ENCODE results near the gene SLC25A23.
"Not testable (repeated sequence)": the region's sequence is repeated elsewhere in the genome, so short reads cannot be mapped to it uniquely, and the experiment has no call there.

SLC25A23 gene

GRCh38 chr19:6402058-6402457 is 57.5 kb downstream of the SLC25A23 start:
- FAIRE-seq = no peak
- no peak for DNase-seq (ENCODE audit: low spot score)

DNA sequence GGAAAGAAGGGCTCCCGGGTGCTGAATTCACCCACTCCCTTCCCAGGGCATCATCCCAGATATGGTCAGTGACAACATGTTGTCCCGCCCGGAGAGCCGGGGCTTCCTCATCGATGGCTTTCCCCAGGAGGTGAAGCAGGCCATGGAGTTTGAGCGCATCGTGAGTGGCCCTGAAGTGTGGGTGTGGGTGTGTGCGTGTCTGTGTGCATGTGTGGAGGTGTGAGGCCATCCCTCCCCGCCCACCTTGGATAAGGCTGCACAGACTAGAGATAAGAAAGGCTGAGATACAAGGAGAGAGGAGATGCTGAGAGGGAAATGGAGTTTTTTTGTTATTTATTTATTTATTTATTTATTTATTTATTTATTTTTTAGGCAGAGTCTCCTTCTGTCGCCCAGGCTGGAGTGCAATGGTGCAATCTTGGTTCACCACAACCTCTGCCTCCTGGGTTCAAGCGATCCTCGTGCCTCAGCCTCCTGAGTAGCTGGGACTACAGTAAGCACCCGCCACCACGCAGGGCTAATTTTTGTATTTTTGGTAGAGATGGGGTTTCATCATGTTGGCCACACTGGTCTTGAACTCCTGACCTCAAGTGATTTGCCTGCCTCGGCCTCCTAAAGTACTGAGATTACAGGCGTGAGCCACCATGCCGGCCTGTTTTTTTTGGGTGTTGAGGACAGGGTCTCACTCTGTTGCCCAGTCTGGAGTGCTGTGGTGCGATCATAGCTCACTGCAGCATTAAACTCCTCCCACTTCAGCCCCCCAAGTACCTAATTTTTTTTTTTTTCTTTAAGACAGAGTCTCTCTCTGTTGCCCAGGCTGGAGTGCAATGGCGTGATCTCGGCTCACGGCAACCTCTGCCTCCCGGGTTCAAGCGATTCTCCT is 59.3 kb downstream of the SLC25A23 start:
- FAIRE-seq = not testable (repeated sequence)

DNA sequence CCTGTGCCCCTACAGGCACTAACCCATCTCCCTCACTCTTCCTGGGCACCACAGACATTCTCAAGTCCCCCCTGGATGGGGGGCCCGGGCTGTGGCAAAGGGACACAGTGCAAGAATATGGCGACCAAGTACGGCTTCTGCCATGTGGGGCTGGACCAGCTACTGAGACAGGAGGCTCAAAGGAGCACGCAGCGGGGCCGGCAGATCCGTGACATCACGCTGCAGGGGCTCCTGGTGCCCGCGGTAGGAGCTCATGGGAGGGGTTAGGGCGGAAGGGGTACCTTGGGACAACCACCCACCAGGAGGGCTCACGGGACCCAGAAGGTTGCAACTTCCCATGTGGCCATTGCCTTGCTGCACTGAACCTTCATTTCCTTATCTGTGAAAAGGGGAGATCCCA is 63.3 kb downstream of the SLC25A23 start:
- FAIRE-seq (no peak), DNase-seq (ENCODE audit: low spot score) (no peak)

More for the DNA sequence above, 59.3 kb downstream of the SLC25A23 start:
- DNase-seq (ENCODE audit: low spot score) = not testable (repeated sequence)

GRCh38 chr19:6394831-6395230 is 64.8 kb downstream of the SLC25A23 start:
- DNase-seq (ENCODE audit: low spot score) = no peak

DNA sequence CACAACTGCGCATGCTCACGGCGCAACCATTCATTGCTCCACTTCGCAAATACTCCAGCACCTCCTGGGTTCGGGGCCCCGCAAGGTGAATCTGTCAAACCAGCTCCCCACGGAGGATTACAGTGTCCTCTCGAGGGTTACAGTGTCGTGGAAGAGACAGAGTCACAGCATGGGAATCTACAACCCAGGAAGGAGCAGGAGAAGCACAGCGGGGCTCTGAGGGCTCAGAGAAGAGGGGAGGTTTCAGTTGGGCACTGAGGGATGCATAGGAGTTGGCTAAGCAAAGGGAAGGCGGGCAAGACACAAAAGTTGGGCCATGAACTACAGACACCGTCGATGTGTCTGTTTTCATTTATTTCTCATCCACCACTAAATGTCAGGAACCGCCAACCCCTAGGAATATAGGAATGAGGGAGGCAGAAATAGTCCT is 65.6 kb downstream of the SLC25A23 start:
- FAIRE-seq (no peak), DNase-seq (ENCODE audit: low spot score) (no peak)

More at GRCh38 chr19:6394831-6395230, 64.8 kb downstream of the SLC25A23 start:
- no peak for FAIRE-seq

- FAIRE-seq (peak; percentile 62), DNase-seq (ENCODE audit: low spot score) (peak; percentile 77)
These were observed 66.3 kb downstream of the SLC25A23 start, which contains the start of gene GTF2F1 for GRCh38 chr19:6393074-6393982. Gene GTF2F1 (minus strand): TSS chr19:6393164. CDS start chr19:6392995, 169 bp downstream.

GRCh38 chr19:6392221-6393073 is 67.1 kb downstream of the SLC25A23 start:
- FAIRE-seq = no peak
- no peak for DNase-seq (ENCODE audit: low spot score)

All from RCC 7860 (cell line).